Stomach smooth muscle (tissue), 2 donors: ENCODE measurements around the gene RPS24.

Experiments used
- H3K27ac ChIP-seq: one replicate; pipeline ENCODE4 v1.7.0; 2013; ENCODE audit warnings: mild to moderate bottlenecking, low read length, inconsistent platforms
- H3K27me3 ChIP-seq, 2 donors: one replicate each; pipeline ENCODE4 v1.7.0; 2013; ENCODE audit warnings: low read length in 2 of 2; ENCODE audit not compliant: insufficient read depth in 2 of 2, control insufficient read depth in 1 of 2
- H3K36me3 ChIP-seq, 2 donors: one replicate each; pipeline ENCODE4 v1.7.0; 2013; ENCODE audit warnings: low read length in 2 of 2; ENCODE audit not compliant: control insufficient read depth in 2 of 2, insufficient read depth in 2 of 2
- H3K4me1 ChIP-seq: one replicate; pipeline ENCODE4 v1.7.0; 2013; ENCODE audit warnings: low read length; ENCODE audit not compliant: control insufficient read depth, insufficient read depth
- H3K4me3 ChIP-seq, 2 donors: one replicate each; pipeline ENCODE4 v1.7.0; 2013; ENCODE audit warnings: low read length in 2 of 2
- H3K9ac ChIP-seq, 2 donors: one replicate each; pipeline ENCODE4 v1.7.0; 2013; ENCODE audit warnings: low read length in 2 of 2, mild to moderate bottlenecking in 1 of 2
- H3K9me3 ChIP-seq, 2 donors: one replicate each; pipeline ENCODE4 v1.7.0; 2013; ENCODE audit warnings: low read length in 2 of 2; ENCODE audit not compliant: control insufficient read depth in 2 of 2
- donor health status: healthy.
- donor health status: Pancreatic carcinoma.

The RPS24 gene

DNA sequence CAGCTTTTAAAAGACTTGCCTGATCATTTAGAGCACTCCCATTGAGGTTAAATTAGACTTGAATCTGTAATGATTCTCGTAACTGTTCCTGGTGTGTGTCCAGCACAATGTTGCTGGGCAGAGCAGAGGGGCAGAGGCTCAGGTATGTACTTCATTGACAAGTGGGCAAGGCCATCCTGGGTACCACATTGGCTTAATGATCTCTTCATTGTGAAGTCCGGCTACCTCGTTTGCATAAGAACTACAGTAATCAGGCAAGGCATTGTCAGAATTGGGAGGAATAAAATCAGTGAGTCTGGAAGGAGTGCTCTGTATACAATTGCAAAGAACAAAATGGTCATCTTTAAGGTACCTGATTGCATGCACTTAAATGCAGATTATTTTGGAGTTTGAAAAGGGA is 6.1 kb downstream of the RPS24 start:
- no peak overlapping the region for H3K9ac ChIP-seq
- H3K27me3 ChIP-seq, result no peaks in the 10 kb centered on the region
- no peaks in the 10 kb centered on the region for H3K9me3 ChIP-seq
- peaks cover 19% of the 10 kb centered on the region for H3K4me1 ChIP-seq
- peaks cover 63 to 66% of the 10 kb centered on the region in 2 donors for H3K36me3 ChIP-seq
- H3K4me3 ChIP-seq, result no peak overlapping the region
- no peak overlapping the region for H3K27ac ChIP-seq

DNA sequence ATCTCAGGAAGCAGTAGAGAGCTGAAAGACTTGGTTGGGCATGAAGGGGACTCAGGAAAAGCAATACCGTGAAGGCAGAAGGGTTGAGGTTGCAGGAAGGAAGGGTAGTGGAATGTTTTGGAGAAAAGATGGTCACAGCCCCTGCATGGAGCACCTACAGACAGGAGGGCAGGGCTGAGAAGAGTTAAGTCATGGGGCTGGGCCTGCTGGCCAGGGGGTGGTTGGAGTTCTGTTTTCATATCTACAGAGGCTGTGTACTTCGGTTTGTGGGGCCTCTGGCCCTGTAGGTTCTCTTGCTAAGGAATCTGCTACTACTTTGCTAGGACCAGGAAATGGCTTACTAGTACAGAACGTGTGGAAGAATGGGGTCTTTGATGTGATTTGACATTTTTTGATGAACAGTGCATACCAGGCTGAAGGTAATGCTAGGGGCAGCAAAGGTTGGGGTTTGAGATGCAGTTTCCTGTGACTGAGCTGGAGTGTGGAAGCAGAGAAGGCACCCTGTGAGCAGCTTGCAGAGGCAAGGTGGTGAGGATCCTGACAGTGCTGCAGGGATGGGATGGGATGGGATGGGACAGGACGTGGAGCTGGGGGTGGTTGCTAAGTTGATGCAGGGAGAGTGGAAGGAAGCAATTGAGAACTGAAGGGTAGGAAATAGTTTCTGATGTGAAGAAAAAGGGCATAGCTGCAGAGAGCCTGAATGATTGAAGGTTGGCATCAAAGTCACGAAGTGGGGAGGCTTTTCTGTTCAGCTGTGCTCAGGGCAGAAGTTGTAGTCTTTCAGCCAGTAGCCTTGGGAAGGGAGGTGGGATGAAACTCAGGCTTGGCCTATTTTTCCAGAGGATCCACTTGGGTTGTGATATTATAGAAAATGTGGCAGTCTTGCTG is 7.8 kb downstream of the RPS24 start:
- H3K4me3 ChIP-seq, result no peak overlapping the region
- peaks cover 4% of the 10 kb centered on the region for H3K4me1 ChIP-seq
- H3K27ac ChIP-seq, result peak overlapping the region; percentile 11
- no peaks in the 10 kb centered on the region for H3K27me3 ChIP-seq
- H3K9me3 ChIP-seq, result no peaks in the 10 kb centered on the region
- peaks cover 52% of the 10 kb centered on the region in 2 donors for H3K36me3 ChIP-seq
- H3K9ac ChIP-seq, result no peak overlapping the region

DNA sequence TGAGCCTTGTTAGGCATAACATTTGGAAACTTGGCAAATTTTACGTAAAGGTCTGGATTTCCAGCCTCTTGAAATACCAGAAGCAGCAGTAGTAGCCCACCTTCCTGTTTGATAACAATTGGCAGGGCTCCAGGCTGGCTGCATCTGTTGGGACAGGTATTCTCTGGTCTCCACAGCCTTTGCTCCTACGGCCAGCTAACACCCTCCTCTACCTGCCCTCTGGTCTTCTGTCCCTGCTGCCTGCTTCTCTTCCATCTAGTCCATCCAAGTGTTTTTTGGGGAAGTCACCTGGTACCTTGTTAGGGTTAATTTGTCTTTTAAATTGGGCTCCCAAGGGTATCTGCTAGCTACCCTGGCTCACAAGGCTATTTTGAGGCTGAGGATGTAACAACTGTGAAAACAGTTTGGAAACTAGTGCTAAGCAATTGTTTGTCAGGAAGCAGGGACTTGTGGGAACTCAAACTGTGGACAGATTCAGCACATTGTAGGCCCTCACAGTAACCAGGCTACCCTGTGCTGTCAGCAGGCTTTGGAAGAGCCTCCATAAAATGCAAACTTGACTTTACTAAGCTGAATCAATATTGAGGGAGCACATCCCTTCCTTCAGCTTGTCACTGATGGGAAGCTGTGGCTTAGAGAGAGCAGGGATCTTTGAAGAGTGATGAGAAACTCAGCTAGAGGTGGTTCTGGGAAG is 8.5 kb downstream of the RPS24 start:
- Histone ChIP-seq H3K9me3 (no peaks in the 10 kb centered on the region), H3K4me1 (peaks cover 4% of the 10 kb centered on the region), H3K27me3 (no peaks in the 10 kb centered on the region), H3K27ac (peak overlapping the region; percentile 11), H3K9ac (no peak overlapping the region), H3K36me3 (peaks cover 44 to 48% of the 10 kb centered on the region in 2 donors), H3K4me3 (no peak overlapping the region)

DNA sequence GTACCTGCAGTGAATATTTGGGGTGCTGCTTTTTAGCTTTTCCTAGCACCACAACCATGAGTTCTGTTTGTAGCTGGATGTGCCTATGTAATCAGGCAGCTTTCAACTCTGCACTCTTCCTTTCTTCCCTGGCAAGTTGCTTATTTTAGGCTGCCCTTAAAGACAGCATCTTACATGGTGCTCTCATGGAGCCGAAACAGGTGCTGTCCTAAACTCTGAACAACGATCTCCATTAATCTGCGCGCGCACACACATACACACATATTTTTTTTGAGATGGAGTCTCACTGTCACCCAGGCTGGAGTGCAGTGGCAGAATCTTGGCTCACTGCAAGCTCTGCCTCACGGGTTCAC is 9.1 kb downstream of the RPS24 start:
- Histone ChIP-seq H3K4me1 (peaks cover 5% of the 10 kb centered on the region), H3K9ac (no peak overlapping the region), H3K27me3 (no peaks in the 10 kb centered on the region), H3K9me3 (no peaks in the 10 kb centered on the region), H3K27ac (no peak overlapping the region), H3K36me3 (peaks cover 39 to 43% of the 10 kb centered on the region in 2 donors), H3K4me3 (no peak overlapping the region)

DNA sequence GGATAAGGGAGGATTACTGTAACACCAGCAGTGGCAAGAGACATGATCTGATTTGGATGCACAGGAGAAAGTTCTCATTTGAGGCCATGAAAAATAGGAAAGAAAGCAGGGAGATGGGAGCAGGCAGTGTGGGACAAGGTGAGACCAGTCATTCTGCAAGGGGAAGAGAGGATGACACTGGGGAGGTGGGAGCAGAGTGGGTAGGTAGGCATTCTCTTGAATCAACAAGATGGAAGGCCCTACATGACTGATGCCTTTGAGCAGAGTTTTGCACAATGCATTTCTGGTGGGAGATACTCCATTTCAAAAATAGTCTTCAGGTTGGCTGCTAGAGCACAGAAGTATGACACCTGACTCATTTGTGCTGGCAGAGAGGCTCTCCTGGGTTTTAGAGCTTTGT is 10.5 kb downstream of the RPS24 start:
- Histone ChIP-seq H3K36me3 (peaks cover 31 to 33% of the 10 kb centered on the region in 2 donors), H3K9ac (no peak overlapping the region), H3K4me1 (peaks cover 5% of the 10 kb centered on the region), H3K27me3 (no peaks in the 10 kb centered on the region), H3K4me3 (no peak overlapping the region), H3K9me3 (no peaks in the 10 kb centered on the region), H3K27ac (no peak overlapping the region)

DNA sequence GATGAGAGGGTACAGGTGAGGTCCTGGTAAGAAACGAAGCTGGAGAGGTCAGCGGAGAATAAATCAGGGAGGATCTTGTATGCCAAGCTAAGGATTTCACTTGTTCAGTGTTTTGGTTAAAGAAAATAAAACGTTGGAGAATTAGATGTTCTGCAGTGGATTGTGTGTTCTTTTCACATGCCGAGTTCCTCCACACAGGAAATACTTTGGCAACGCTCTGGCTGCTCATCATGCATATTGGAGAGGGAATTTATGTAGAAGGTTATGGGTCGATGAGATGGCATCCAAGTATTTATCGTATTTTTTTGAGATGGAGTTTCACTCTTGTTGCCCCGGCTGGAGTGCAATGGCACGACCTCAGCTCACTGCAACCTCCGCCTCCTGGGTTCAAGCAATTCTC is 11.0 kb downstream of the RPS24 start:
- Histone ChIP-seq H3K36me3 (peaks cover 28 to 33% of the 10 kb centered on the region in 2 donors), H3K4me3 (no peak overlapping the region), H3K27ac (no peak overlapping the region), H3K9me3 (no peaks in the 10 kb centered on the region), H3K27me3 (no peaks in the 10 kb centered on the region), H3K4me1 (peaks cover 5% of the 10 kb centered on the region), H3K9ac (no peak overlapping the region)

DNA sequence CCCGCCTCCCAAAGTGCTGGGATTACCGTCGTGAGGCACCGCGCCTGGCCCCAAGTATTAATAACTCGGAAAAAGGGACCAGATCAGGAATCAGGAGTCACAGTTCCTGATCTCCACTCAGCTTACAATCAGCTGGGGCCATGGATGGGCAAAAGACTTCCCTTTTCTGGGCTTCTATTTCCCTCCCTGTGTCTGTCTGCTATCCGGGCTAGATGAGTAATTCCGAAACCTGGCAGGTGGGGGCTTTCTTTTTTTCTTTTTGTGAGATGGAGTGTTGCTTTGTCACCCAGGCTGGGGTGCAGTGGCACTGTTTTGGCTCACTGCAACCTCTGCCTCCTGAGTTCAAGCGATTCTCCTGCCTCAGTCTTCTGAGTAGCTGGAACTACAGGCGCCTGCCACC is 11.6 kb downstream of the RPS24 start:
- H3K4me3 ChIP-seq, result no peak overlapping the region
- no peak overlapping the region for H3K9ac ChIP-seq
- H3K4me1 ChIP-seq, result peaks cover 5% of the 10 kb centered on the region
- H3K36me3 ChIP-seq, result peaks cover 24 to 27% of the 10 kb centered on the region in 2 donors
- no peaks in the 10 kb centered on the region for H3K9me3 ChIP-seq
- no peak overlapping the region for H3K27ac ChIP-seq
- no peaks in the 10 kb centered on the region for H3K27me3 ChIP-seq

DNA sequence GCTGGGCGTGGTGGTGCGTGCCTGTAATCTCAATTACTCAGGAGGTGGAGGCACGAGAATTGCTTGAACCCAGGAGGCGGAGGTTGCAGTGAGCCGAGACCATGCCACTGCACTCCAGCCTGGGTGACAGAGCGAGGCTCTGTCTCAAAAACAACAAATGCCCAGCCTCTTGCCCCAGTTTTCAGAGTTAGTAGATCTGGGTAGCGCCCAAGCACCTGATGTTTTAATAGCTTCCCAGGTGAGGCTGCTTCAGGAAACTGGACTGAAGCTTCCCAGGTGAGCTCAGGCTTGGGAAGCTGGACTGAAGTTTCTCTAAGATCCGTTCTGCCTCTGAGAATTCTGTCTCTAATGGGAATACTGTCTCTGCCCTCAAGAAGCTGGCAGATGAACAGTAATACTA is 12.2 kb downstream of the RPS24 start:
- Histone ChIP-seq H3K9ac (no peak overlapping the region), H3K27ac (no peak overlapping the region), H3K4me1 (peaks cover 5% of the 10 kb centered on the region), H3K27me3 (no peaks in the 10 kb centered on the region), H3K36me3 (peaks cover 18 to 24% of the 10 kb centered on the region in 2 donors), H3K4me3 (no peak overlapping the region), H3K9me3 (no peaks in the 10 kb centered on the region)

DNA sequence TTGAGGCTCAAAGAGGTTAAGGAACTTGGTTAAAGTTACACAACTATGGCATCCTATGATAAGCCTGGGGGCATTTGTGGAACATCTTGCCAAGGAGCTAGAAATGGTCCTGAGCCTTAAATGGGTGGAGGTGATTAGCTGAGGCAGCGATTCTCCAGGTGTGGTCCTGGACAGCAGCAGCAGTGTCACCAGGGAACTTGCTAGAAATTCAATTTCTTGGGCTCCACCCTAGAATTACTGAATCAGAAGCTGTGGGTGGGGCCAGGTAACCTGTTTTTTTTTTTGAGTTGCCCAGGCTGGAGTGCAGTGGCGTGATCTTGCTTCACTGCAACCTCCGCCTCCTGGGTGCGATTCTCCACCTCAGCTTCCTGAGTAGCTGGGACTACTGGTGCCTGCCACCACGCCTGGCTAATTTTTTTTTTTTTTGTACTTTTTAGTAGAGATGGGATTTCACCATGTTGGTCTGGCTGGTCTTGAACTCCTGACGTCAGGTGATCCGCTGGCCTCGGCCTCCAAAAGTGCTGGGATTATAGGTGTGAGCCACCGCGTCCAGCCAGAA is 13.1 kb downstream of the RPS24 start:
- no peaks in the 10 kb centered on the region for H3K9me3 ChIP-seq
- no peak overlapping the region for H3K27ac ChIP-seq
- H3K4me3 ChIP-seq, result no peak overlapping the region
- H3K27me3 ChIP-seq, result no peaks in the 10 kb centered on the region
- H3K36me3 ChIP-seq, result peaks cover 9 to 14% of the 10 kb centered on the region in 2 donors
- no peak overlapping the region for H3K9ac ChIP-seq
- peaks cover 5% of the 10 kb centered on the region for H3K4me1 ChIP-seq

DNA sequence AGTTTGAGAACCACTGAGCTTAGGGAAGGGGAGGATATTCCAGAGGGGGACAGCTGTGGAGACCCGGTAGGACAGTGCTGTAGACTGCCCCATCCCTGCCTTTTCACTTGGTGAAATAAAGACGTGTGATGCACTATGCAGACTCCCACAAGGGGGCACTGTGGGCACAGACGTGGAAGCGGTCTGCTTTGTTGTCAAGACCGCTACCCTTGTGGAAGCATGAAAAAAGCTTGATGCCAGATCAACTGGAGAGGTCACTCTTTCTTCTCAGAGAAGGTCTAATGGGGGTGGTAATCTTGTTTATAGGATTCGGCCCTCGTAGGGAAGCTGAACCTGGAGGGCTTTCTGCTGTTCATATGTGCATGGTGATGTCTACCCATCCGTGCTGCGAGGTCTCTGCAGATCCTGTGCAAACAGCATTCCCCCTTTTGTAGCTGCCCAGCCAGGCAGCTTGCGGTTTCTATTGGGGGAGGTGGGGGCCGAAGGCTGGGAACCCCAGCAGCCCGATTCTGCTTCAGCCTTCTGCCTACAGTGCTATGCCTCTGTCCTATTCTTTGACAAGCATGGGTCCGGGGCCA is 13.7 kb downstream of the RPS24 start:
- H3K36me3 ChIP-seq, result peaks cover 3 to 9% of the 10 kb centered on the region in 2 donors
- no peak overlapping the region for H3K27ac ChIP-seq
- H3K9ac ChIP-seq, result no peak overlapping the region
- peaks cover 5% of the 10 kb centered on the region for H3K4me1 ChIP-seq
- H3K9me3 ChIP-seq, result no peaks in the 10 kb centered on the region
- H3K27me3 ChIP-seq, result no peaks in the 10 kb centered on the region
- peak overlapping the region in 1 of 2 donors; percentile 40 for H3K4me3 ChIP-seq
